ENCODE data around the gene QRICH2.
A peak's percentile ranks its signal among the peaks of the same experiment; 100 is the strongest.
"Not testable (repeated sequence)": the region's sequence is repeated elsewhere in the genome, so short reads cannot be mapped to it uniquely, and the experiment has no call there.

QRICH2 gene

DNA sequence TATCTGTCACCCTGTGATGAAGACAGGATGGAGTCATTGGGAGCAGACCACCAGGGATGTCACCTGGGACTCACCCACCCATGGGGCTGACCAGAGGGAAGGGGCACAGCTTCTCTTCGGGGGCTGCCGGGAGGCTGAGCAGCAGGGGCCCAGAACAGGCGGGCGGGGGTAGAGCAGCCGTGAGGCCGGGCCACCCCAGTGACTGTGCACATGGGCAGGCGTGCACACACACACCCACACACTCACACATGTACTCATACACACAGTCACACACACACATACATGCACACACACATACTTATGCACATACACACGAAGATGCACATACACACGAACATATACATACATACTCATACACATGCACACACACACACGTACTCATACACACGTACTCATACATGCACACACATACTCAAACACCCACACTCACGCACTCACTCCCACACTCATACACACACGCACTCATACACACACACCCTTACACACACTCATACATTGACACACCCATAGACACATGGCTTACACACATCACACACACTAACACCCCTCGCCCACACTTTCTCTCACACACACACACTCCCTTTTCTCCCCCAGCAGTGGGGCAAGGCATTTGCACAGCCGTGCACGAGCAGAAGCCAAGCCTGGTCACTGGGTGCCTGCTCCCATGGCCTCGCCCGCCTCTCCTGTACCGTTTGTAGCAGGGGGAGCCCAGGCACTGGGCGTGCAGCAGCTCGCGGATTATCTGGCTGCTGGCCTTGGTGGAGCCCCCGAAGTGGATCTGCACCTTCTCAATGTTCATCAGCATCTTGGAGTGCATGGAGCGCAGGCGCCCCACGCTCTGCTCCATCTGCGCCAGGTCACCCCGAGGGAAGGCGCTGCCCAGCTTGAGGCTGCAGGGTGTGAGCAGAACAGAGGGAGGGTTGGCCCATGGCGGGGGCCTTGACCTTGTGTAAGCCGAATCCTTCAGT lies 30.5 kb downstream of the QRICH2 start:
- no peak for DNase-seq

DNA sequence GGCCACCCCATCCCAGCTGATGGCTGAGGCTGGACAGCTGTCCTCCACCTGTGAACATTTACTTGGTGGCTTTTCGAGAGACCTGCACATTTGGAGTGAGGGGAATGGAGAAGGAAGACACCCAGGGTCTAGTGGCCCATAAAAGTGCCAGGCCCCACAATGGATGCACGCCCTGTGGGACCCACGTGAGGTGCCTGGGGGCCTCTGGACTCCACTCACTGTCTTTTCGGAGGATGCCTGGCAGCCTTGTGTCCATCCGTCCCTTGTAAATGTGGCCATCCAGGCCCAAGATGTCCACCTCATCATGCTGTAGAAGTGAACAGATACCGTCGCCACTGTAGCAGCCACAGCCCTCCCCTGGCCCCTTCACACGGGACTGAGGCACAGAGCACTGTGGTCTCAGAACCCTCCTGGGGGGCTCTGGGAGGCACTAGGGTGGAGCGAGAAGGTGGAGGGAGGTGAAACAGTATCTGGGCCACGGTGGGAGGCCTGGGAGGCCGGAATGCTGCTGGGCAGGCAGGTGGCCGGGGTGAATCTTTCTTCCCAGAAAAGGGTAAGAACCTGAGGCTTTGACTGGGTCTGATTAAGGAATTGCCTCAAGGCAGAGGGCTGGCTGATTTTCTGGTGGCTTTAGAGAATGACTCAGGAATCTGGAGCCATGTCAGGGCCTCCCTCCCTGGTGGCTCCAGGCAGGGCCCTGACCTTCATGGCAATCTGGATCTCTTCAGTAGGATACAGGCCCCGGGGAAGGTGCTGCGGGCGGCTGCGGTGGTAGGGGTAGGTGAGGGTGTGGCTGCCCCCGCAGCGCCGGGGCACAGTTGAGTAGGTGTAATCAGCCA lies 31.4 kb downstream of the QRICH2 start:
- DNase-seq = no peak

DNA sequence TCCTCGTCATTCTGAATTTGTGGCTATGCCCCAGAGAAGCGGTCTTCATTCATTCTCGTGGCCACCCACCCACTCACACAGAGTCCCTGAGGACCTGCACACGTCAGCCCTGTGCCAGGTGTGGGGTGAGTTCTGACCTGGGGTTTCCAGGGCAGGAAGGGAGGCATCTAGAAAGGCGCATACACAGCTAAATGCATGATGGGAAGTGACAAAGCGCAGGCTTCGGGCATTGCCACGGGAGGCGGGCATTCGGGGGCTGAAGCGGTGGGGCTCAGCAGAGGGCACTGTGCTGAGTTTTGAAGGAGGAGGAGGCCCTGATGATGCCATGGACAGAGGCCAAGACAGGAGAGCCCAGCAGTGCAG lies 32.0 kb downstream of the QRICH2 start:
- DNase-seq = peak in 1 of 2 donors; percentile 44

DNA sequence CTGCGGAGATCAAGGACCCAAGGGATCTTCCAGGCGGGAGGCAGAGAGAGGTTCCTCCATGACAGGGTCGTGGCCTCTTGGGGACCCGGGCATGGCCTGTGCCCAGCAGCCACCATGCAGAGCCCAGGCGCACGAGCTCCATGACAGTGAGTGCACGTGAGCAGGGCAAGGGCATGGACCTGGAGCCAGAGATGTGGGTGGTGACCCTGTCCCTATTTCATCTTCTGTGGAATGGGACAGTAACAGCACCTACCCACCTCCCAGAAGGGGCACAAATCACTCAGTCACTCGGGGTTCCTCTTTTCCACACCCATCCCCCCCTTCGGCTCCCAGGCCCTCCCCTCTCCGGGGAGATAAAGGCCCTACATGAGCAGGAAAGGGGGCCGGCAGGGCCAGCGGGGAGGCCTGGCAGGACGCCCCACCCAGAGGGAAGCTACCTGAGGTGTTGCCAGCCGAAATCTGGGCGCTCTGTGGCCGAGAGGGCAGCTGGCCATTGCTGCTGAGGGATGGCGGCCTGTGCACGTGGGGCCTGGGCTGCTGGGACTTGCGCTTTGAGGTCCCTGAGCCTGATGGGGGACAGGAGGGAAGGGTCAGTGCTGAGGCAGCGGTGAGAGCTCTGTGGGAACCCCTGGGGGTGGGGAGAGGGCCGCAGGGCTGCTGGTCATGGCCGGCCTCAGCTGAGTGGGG lies 32.6 kb downstream of the QRICH2 start:
- no peak for DNase-seq

DNA sequence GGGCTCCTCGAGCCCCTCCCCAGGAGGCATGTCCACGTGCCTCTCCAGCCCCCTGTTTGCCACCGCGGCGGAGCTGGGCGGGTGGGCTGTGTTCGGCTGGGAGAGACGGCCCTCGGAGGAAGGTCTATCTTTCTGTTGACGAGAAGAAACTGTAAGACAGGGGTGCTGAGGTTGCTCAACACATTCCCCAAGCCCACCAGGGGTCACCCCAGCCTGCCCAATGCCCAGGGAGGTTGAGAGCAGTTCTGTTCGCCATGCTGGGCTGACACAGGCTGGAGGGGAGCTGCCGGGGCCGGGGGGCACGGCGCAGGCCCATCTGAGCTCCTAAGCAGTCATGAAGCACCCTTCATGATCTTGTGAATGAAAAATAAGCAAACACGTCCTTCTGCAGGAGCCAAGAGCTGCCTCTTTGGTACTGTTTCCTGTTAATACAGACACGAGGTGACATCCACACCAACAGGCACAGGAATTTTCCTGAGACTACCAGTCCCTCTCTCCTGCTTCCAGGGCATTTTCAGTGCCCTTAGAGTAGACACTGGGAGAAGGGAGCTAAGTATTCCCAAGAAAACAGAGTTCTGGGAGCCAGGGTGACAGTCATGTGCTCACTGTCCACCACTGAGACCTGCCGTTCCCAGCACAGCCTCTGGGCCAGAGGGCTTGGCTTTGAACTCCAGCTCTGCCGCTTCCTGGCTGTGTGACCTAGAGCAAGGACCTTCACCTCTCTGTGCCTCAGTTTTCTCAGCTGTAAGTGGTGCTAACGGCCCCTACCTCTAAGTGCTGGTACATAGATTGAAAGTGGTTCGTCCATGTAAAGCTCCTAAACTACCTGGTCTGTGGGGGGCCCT lies 33.7 kb downstream of the QRICH2 start:
- DNase-seq = no peak

DNA sequence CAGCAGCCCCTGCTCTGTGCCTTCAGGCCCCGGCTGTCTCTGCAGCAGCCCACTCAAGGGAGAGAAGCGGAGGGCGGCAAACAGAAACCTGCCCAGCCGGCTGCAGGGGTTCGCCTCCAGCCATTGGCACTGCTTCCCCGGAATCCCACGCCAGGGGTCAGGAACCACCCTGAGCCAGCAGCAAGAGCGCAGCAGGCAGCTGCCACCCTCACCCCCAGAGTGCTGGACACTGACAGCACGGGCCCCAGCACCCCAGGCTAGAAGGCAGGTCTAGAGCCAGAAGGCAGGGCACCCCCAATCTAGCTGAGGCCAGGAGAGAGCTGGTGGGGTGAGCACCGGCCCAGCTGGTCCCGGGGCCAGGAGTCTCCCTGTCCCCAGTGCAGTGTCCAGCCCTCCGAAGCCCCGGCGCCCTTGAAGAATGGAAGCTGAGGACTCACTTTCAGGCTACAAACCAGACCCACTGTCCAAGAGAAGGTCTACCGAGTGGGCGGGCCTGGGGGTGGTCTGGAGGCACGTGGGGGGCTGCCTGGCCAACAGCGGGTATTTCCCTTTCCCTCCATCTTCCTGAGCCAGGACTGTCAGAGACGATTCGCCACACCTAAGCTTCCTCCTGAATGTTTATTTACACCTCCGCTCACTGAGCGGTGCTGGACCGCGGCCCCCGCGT lies 34.5 kb downstream of the QRICH2 start:
- DNase-seq = no peak

DNA sequence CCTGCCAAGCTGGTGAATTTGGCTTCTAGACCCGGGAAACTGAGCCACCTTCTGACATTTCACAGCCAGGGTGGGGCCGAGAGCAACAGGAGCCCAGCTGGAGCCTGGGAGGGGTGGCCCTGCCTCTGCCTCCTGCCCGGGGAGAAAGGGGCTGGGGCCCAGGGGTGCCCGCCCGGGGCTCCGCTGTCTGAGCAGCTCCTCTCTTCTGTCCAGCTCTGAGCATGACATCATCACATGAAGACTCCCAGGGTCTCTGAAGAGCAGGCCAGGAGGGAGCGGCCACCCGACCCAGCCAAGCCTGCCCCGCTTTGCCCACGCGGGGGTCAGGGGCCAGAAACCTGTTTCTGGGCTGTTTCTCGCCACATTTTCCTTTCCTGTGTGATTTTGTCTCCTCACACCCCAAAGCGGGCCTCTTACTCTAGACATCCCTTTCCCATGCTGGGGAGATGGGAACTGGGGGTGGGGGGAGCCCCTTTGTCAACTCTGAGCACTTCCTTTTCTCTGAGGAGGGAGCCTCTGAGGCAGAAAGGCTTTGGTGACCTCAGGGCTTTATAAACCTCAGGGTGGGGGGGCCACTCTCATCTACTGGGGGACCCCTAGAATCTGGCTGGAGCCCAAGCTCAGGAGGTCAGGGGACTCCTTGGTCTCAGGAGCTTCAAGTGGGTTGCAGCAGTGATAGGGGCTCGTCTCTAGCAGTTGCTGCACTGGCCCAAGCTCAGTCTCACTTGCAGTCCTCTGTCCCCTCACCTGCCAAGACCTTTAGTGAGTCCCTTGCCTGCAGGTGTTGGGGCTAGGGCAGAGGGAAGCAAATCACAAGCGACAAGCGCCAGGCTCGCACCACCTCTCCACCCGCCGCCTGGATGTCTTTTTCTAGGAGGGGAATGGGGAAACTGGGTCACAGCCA lies 35.3 kb downstream of the QRICH2 start:
- DNase-seq = peak; percentile 43 to 56

DNA sequence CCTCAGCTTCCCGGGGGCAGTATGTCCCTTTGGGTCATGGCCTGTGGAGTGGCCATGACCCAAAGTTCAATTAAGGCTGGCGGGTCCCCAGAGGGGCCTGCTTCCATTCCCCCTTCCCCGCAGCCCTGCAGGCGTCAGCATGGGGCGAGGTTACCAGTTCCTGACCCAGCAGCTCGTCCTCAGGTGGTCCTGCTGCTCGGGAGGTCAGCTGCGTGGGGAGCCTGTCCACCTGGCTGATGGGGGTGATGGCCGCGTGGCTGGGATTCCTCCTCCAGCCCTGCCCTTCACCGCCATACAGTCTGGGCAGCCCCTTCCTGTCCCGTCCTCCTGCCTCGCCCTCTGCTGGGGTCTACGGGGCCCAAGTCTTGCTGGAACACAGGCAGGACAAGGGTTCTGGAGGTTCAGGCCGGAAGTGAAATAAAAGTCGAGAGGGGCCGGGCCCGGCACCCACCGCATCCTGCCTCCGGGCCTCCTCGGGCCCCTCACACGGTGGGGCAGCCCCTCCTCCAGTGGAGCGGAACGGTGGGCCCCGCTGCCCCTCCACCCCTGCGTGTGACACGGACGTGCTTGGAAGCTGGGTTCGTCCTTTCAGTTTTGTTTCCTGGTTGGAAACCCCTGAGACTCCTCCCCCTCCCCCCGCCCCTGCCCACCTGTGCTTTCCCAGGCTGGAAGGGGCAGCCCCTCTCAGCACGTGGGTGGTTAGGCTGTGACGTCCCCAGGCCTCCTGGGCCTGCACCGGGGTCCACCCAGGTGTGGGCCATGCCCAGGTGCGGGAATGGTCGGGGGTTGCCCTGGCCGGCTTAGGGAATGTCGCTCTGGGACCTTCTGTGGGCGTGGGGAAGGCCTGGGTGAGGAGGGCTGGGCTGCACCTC lies 36.2 kb downstream of the QRICH2 start:
- peak; percentile 81 to 89 for DNase-seq

DNA sequence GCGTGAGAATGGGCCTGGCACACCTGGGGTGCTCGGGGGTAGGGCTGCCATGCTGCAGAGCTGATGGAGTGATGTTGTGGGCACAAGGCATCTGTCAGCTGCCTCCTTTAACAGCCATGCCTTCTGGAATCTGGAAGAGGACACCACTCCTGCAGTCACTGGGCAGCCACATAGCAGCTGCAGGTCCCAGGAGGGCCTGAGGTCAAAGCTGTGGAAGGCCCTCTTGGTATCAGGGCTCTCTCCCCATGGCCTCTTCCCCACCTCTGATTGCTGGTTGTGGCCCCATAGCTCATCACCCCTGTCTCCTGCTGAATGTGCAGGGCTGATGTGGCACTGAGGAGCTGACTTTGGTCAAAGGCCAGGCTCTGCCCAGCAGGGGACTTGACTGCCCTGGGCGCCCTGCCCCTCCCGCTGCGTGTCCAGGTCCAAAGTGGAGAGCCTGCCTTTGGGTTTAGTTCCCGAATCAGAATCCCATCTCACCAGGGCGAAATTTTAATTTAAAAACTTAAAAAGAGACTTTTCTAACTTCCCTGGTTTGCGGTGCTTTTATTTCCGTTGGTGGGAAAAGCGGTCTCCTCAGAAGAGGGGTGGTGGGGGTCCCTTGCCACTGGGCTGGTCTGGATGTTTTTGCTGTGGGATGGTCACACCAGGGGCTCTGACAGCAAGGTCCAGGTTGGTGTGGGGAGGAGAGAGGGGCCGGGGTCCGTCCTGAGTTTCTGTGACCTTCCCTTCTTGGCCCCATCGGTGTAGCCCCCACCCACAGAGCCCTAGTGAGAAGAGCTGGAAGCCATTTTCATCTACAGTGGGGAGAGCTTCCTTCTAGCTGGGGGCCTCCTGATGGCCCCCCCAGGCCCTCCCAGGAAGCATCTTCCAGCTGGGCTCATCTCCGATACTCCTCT lies 37.1 kb downstream of the QRICH2 start:
- no peak for DNase-seq

DNA sequence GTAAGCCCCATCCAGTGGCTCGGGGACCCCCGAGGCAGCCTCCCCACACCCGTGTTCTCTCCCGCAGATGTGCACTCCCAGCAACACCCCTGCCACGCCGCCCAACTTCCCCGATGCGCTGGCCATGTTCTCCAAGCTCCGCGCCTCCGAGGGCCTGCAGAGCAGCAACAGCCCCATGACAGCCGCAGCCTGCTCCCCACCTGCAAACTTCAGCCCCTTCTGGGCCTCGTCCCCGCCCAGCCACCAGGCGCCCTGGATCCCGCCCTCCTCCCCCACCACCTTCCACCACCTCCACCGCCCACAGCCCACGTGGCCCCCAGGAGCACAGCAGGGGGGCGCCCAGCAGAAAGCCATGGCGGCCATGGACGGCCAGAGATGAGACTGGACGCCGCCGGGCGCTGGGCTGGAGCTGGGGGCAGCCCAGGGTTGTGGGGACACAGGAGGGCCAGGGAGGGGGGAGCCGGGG lies 37.9 kb downstream of the QRICH2 start:
- DNase-seq = no peak

DNA sequence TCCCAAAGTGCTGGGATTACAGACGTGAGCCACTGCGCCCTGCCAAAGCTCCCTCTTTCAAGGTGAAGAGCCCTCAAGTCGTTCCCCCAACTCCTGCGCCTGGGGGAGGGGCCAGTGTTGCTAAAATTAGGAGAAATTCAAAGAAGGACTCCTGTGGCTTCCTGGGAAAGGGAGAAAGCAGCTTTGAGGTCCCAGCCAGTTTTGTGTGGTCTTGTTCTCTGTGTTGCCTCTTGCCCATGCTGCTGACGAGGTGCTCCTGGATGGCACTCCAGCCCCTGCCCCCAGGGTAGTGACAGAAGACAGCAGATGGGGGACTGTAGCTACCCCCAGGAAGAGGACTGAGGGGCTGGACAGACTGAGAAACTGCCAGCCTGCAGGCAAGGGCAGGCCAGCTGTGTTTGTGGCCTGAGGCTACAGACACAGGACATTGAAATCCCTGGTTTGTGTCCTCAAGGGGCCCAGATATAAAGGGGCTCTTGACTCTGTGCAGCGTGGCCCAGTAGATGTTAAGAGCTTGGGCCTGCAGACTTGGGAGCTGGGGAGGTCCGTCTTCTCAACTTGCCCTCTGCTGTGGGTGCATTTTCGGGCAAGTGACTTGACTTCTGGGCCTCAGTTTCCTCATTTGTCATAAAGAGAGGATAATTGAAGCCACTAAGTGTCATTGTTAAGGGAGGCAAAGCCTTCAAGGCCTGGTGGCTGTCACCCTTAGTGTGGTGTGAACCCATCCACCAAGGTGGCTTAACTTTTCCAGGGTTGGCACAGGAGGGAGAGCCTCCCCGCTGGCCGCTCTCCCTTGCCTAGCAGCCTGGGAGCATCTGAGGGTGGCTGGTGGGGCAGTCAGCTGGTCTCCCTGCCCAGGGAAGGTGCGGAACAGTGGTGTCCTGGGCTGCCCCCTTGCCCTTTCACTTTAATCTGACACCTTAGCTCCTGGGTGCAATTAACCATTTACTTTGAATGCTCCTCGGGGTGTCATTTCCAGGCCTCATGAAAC lies 38.8 kb downstream of the QRICH2 start:
- no peak for DNase-seq

DNA sequence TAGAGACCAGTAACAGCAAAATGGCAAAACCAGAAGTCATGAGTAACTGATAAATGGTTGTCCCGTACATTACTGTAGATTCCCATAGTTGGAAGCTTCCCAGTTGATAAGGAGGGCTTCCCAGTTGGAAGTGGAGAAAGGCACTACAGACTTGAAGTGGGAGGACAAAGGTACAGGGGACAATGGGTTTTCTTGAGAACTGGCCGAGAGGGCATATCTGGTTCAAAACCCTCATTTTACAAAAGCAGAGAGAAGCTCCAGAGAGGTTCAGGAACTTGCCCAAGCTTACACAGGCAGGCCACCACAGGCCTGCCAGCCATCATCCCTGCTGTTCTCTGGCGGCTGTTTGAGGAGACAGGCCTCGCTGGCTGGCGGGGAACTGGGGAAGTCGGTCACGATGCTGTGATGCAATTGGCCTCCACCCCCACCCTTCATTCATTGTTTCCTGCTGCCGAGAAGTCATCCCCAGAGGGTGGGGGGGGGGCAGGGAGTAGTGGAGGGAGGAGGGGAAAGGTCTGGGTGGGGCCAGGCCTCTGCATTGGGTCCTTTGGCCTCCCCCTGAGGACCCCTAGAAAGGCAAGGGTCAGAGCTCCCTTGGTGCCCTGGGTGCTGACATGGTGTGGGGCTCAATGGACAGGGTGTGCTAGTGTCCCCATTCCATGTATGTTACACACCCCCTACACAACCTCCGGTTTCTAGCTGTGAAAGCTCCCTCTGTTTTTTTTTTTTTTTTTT lies 39.9 kb downstream of the QRICH2 start:
- peak; percentile 77 to 83 for DNase-seq

DNA sequence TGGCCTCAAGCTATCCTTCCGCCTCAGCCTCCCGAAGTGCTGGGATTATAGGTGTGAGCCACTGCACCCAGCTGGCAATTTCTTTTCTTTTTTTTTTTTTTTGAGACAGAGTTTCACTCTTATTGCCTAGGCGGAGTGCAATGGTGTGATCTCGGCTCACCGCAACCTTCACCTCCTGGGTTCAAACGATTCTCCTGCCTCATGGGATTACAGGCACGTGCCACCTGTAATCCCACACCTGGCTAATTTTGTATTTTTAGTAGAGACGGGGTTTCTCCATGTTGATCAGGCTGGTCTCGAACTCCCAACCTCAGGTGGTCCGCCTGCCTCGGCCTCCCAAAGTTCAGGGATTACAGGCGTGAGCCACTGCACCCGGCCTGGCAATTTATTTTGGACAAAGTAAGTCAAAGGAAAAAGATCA lies 40.5 kb downstream of the QRICH2 start:
- not testable (repeated sequence) for DNase-seq

DNA sequence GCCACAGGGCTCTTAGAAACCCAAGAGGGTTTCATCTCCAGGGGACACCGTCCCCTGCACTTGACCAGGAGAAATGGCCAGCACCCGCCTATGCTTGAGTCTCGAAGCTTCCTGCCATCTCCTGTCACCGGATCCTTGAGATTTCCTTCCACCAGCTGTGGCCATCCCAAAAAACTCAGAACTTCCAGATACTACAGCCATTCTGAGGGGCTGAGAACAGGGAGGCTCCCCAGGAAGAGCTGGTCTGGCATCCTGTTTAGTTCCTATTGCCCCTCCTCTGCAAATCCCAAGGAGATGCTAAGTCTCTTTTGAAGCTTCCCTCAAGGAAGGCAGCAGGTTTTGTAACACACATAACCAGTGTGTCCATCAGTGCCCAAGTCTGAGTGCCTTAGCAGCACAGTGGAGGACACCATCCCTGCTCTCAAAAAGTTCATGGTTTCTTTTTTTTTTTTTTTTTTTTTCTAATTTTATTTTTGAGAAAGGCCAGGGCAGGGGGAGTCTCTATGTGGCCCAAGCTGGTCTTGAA lies 41.0 kb downstream of the QRICH2 start:
- no peak for DNase-seq

DNA sequence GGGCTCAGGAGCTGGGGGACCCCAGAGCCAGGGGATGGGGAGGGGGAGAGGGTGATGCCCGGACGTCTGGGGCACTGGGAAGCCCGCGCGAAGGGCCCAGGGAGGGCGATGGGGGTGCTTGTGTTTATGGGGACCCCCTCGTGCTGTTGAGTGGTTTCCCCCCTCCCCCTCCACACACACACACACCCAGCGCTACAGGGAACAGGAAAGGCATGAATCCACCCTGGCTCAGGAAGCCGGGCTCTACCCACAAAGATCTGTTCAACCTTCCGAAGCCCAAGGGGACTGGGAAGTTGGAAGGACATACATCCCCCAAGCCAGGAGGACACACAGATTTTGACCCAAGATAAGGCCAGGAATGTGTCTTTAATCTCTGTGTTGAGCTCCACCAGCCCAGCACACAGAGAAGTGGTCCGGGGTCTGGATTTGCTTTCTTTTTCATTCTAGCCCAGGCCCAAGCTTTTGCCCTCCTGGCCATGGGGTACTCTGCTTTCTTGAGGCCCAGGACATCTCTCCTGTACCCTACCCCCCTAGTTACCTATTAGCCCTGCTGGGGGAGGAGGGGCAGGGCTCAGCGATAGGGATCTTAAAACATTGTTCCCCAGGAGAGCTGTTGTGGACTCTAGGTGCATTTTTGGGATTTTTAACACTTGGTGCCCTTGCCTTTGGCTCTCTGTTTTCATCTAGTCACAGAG lies 41.7 kb downstream of the QRICH2 start:
- no peak for DNase-seq

All from CD4-positive, alpha-beta T cell treated with Interleukin-1 beta for 1 hour (primary cell).